HG02870 (cell line): ENCODE data around the gene FGFR2.

Source experiments
- ATAC-seq: cut with Tn5 transposase; IDR thresholded peaks from one replicate; pipeline ENCODE4 v1.9.1; 2021; ENCODE audit warnings: mild to moderate bottlenecking, moderate library complexity; ENCODE audit not compliant: unreplicated experiment

FGFR2 gene

GRCh38 chr10:121500701-121501332 is 97.4 kb downstream of the FGFR2 start:
- ATAC-seq = no peak

GRCh38 chr10:121497513-121498470 is 100.5 kb downstream of the FGFR2 start:
- ATAC-seq = no peak

- no peak for ATAC-seq
Measured at GRCh38 chr10:121495719-121496118, 102.5 kb downstream of the FGFR2 start.

GRCh38 chr10:121494296-121494695 is 103.9 kb downstream of the FGFR2 start:
- no peak for ATAC-seq

GRCh38 chr10:121493521-121493920 is 104.7 kb downstream of the FGFR2 start:
- no peak for ATAC-seq

GRCh38 chr10:121490871-121491519 is 107.2 kb downstream of the FGFR2 start:
- ATAC-seq = no peak

GRCh38 chr10:121485436-121486139 is 112.7 kb downstream of the FGFR2 start:
- ATAC-seq = no peak

- ATAC-seq = no peak
Measured at GRCh38 chr10:121484816-121485215, 113.4 kb downstream of the FGFR2 start.

GRCh38 chr10:121484401-121484800 is 113.8 kb downstream of the FGFR2 start:
- no peak for ATAC-seq

GRCh38 chr10:121481180-121481579 is 117.1 kb downstream of the FGFR2 start:
- no peak for ATAC-seq

- no peak for ATAC-seq
Measured at GRCh38 chr10:121478556-121478955, 119.7 kb downstream of the FGFR2 start.

- ATAC-seq = no peak
Measured at GRCh38 chr10:121469797-121470606, 128.2 kb downstream of the FGFR2 start.

- no peak for ATAC-seq
Measured at GRCh38 chr10:121468726-121469125, 129.5 kb downstream of the FGFR2 start.

- no peak for ATAC-seq
Measured at GRCh38 chr10:121466424-121466823, 131.8 kb downstream of the FGFR2 start.

GRCh38 chr10:121465215-121465614 is 133.0 kb downstream of the FGFR2 start:
- ATAC-seq = no peak

- no peak for ATAC-seq
Measured at GRCh38 chr10:121464517-121464916, 133.7 kb downstream of the FGFR2 start.

- ATAC-seq = no peak
Measured at GRCh38 chr10:121462955-121463354, 135.3 kb downstream of the FGFR2 start.

- ATAC-seq = no peak
Measured at GRCh38 chr10:121462281-121462680, 136.0 kb downstream of the FGFR2 start.

GRCh38 chr10:121461307-121461706 is 136.9 kb downstream of the FGFR2 start:
- ATAC-seq = no peak

- no peak for ATAC-seq
Measured at GRCh38 chr10:121460733-121461132, 137.5 kb downstream of the FGFR2 start.
